NT2/D1 (cell line): ENCODE results near the gene MGAT2.

Experiments used
- SUZ12 ChIP-seq: IDR thresholded peaks from 2 replicates; pipeline ENCODE4 v1.6.1; 2011; ENCODE audit not compliant: insufficient read length, insufficient read depth; ENCODE audit errors: extremely low read depth
- YY1 ChIP-seq: IDR thresholded peaks from 2 replicates; pipeline ENCODE4 v1.6.1; 2011; ENCODE audit not compliant: insufficient read length, insufficient read depth

DNA sequence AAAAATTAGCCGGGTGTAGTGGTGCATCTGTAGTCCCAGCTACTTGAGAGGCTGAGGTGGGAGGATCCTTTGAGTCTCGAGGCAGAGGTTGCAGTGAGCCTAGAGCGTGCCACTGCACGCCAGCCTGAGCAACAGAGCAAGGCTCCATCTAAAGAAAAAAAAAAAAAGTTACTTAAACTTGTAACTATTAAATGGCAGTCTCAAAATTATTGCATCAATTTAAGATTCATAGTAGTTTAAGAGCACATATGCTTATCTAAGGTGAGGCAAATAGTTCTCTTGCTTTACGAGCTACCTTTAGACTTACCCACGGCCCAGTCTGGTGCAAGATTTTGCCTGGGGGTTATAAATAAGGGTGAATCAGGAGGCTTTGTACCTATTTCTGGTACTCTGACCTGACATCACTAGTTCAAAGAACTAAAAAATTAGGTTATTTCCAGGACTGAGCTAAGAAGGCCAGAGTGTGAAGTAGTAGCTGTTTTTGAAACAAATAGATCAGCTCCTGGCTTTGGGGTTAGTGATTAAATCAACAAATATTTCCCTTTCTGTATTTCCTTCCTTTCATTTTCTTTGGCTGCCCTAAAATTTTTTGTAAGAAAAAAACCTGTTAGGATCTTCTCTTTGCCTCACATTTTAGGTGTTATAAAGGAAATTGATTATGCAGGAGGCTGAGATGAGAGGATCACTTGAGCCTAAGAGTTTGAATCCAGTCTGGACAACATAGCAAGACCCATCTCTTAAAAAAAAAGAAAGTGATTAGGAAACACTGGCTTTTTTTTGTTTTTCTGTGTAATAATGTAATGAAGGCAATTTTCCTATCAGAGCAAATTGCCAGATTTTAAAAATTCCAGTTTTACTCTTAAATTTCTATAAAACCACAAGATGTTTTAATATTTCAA is 3.6 kb downstream of the MGAT2 start:
- TF ChIP-seq YY1 = no peak
- no peak for TF ChIP-seq SUZ12
